K562 (cell line): ENCODE data around the gene KNSTRN. TPM values are rescaled to one million over a fixed set of nuclear protein-coding genes. Genes with fewer than 3 reads are reported as not detected.

Experiments used
- C11orf30 ChIP-seq: fragments of 450-650 bp; IDR thresholded peaks from 2 replicates; pipeline ENCODE4 v1.6.1; 2016; ENCODE audit warnings: low read depth, mild to moderate bottlenecking
- ESRRA ChIP-seq: fragments of 450-650 bp; IDR thresholded peaks from 2 replicates; pipeline ENCODE4 v1.6.1; 2014; ENCODE audit warnings: low read depth, mild to moderate bottlenecking, moderate library complexity, borderline replicate concordance
- EZH2 ChIP-seq: IDR thresholded peaks from 2 replicates; pipeline ENCODE4 v1.6.1; 2012; ENCODE audit warnings: low read depth, mild to moderate bottlenecking, inconsistent platforms, low read length, borderline replicate concordance
- FOXM1 ChIP-seq, 2 experiments: fragments of 450-650 bp in 1 of 2; sonication (generic) in 1 of 2; formaldehyde crosslinking in 1 of 2; IDR thresholded peaks; 2 replicates each; pipeline versions ENCODE4 v1.6.1 to v1.9.0; 2017 to 2022; ENCODE audit warnings: low read depth in 2 of 2, mild to moderate bottlenecking in 2 of 2, missing genetic modification reagents in 1 of 2, moderate library complexity in 1 of 2
- PATZ1 ChIP-seq: fragments of 250-450 bp; sonication (Bioruptor Pico); IDR thresholded peaks from 2 replicates; pipeline ENCODE4 v1.5.0; 2020; ENCODE audit warnings: mild to moderate bottlenecking, borderline replicate concordance
- RFX7 ChIP-seq: fragments of 250-450 bp; sonication (Bioruptor Pico); IDR thresholded peaks from 2 replicates; pipeline ENCODE4 v1.5.1; 2021; ENCODE audit warnings: mild to moderate bottlenecking
- SLC30A9 ChIP-seq: fragments of 250-450 bp; sonication (Bioruptor Pico); IDR thresholded peaks from 2 replicates; pipeline ENCODE4 v1.8.0; 2022; ENCODE audit warnings: mild to moderate bottlenecking, moderate library complexity
- SMARCA4 ChIP-seq: fragments of 450-650 bp; IDR thresholded peaks from 2 replicates; pipeline ENCODE4 v1.6.1; 2016
- SMARCC2 ChIP-seq: fragments of 450-650 bp; IDR thresholded peaks from 2 replicates; pipeline ENCODE4 v1.6.1; 2017; ENCODE audit warnings: antibody characterized with exemption, moderate library complexity, mild to moderate bottlenecking, low read depth
- TSC22D4 ChIP-seq: fragments of 450-650 bp; IDR thresholded peaks from 2 replicates; pipeline ENCODE4 v1.6.1; 2016; ENCODE audit warnings: missing genetic modification characterization, missing biosample characterization, control low read depth
- ZNF79 ChIP-seq: fragments of 250-450 bp; sonication (Bioruptor Pico); IDR thresholded peaks from 2 replicates; pipeline ENCODE4 v1.4.0; 2020; ENCODE audit warnings: low read depth, mild to moderate bottlenecking, moderate library complexity
- polyA plus RNA-seq, 8 experiments: library from polyadenylated mRNA; depleted of rRNA in 4 of 8; stranded (reverse) in 5 of 8; unstranded in 3 of 8; fragments of >200 nt; fragmentation: Nextera tagmentation in 2 of 8; fragmentation: Illumina TruSeq in 1 of 8; extraction: Ambion mirVana in 2 of 8; extraction: Trizol in 1 of 8; gene quantifications; 2 replicates each; pipeline versions ENCODE4 v1.2.1 to v1.2.3, GENCODE V29; 2011 to 2014; ENCODE audit warnings: inconsistent platforms in 1 of 8, missing spikeins in 1 of 8
- total RNA-seq, 7 experiments: library from RNA; depleted of rRNA in 6 of 7; stranded (reverse); fragments of >200 nt in 6 of 7; fragmentation: Illumina TruSeq in 2 of 7; extraction: Trizol in 2 of 7; gene quantifications; 2 replicates each; pipeline versions ENCODE4 v1.2.1 to v1.2.3, GENCODE V29; 2011 to 2021; ENCODE audit warnings: low replicate concordance in 1 of 7

The KNSTRN gene
- total and polyA plus RNA-seq, 9 of the 15 experiments (the other 6 are each of a cell fraction or from before 2014, with no cell fraction given): 48.7 to 88.2 (median 66.3) TPM

GRCh38 chr15:40345225-40345866 is 37.2 kb upstream of the KNSTRN start (continued):
- TF ChIP-seq EZH2: no peak
- TF ChIP-seq SLC30A9 (CRISPR knock-in tag): no peak
- TF ChIP-seq RFX7 (CRISPR knock-in tag): no peak
- no peak for TF ChIP-seq SMARCC2
- TF ChIP-seq SMARCA4: no peak
- no peak for TF ChIP-seq TSC22D4 (tag)
- no peak for TF ChIP-seq FOXM1 (IDR thresholded peaks at IDR 0.05; ENCODE audit: low read depth)
- TF ChIP-seq FOXM1 (CRISPR knock-in tag; IDR thresholded peaks at IDR 0.05; ENCODE audit: low read depth): no peak
- TF ChIP-seq ESRRA: no peak
- TF ChIP-seq PATZ1 (CRISPR knock-in tag): no peak
- no peak for TF ChIP-seq C11orf30
- no peak for TF ChIP-seq ZNF79 (CRISPR knock-in tag)
